Body of pancreas (tissue), 4 donors: ENCODE data around the gene PDIA2.

ENCODE experiments used
- CTCF ChIP-seq, 7 experiments: fragments of 450-650 bp in 4 of 7; fragments of 200-600 bp in 3 of 7; sonication (generic) in 3 of 7; IDR thresholded peaks; one replicate each; pipeline ENCODE4 v1.5.1; 2016 to 2019; ENCODE audit warnings: antibody characterized with exemption in 7 of 7
- POLR2A ChIP-seq, 3 donors: fragments of 450-650 bp; IDR thresholded peaks; one replicate each; pipeline ENCODE4 v1.6.1; 2016; ENCODE audit warnings: antibody characterized with exemption in 3 of 3, mild to moderate bottlenecking in 2 of 3

GRCh38 chr16:314795-315299 is 31.9 kb downstream of the PDIA2 start:
- TF ChIP-seq CTCF (IDR thresholded peaks at IDR 0.05), result no peak
- no peak for TF ChIP-seq POLR2A (IDR thresholded peaks at IDR 0.05)
